ENCODE data around the gene ARG2. TPM values are rescaled to one million over a fixed set of nuclear protein-coding genes. Genes with fewer than 3 reads are reported as not detected.

ARG2 gene
- polyA plus RNA-seq, 1 donor from 2014 or later: 204 TPM

- H3F3A ChIP-seq (ENCODE audit: insufficient read depth, low read length, poor library complexity, severe bottlenecking): no peaks in the 10 kb centered on the region
- no peak for TF ChIP-seq CTCF (IDR thresholded peaks at IDR 0.05; ENCODE audit: poor library complexity, severe bottlenecking)
- TF ChIP-seq EZH2 (IDR thresholded peaks at IDR 0.05; ENCODE audit: borderline replicate concordance, insufficient read depth, low read length, poor library complexity, severe bottlenecking): no peak
Observed at GRCh38 chr14:67602076-67602475, 17.6 kb upstream of the ARG2 start.

GRCh38 chr14:67602995-67603545 lies 16.6 kb upstream of the ARG2 start:
- no peaks in the 10 kb centered on the region for H3K36me3 ChIP-seq (ENCODE audit: insufficient read depth, low read length)
- no peaks in the 10 kb centered on the region for H4K20me1 ChIP-seq (ENCODE audit: insufficient read depth)
- H3K27me3 ChIP-seq (ENCODE audit: insufficient read depth, low read depth, low read length): no peaks in the 10 kb centered on the region
- H3K9me3 ChIP-seq (ENCODE audit: low read length): no peaks in the 10 kb centered on the region
- no peaks in the 10 kb centered on the region for H3K79me2 ChIP-seq (replicated peaks; ENCODE audit: insufficient read depth, low read length)
- H3K9me2 ChIP-seq (ENCODE audit: insufficient read depth, low read length): no peaks in the 10 kb centered on the region
- H3K9ac ChIP-seq (ENCODE audit: low read length): no peak overlapping the region
- H3K27ac ChIP-seq (ENCODE audit: low read length): no peak overlapping the region
- H3K4me3 ChIP-seq (ENCODE audit: low read length): no peak overlapping the region
- TF ChIP-seq MXI1 (conservative IDR thresholded peaks at IDR 0.05; ENCODE audit: poor library complexity, severe bottlenecking) (no peak), EZH2 (IDR thresholded peaks at IDR 0.05; ENCODE audit: borderline replicate concordance, insufficient read depth, low read length, poor library complexity, severe bottlenecking) (no peak), RAD21 (conservative IDR thresholded peaks at IDR 0.05) (no peak), EP300 (conservative IDR thresholded peaks at IDR 0.05; ENCODE audit: poor library complexity, severe bottlenecking) (no peak), SMC3 (conservative IDR thresholded peaks at IDR 0.05; ENCODE audit: poor library complexity) (no peak), TAF1 (IDR thresholded peaks at IDR 0.05; ENCODE audit: low read depth) (no peak), POLR2AphosphoS5 (IDR thresholded peaks at IDR 0.05) (no peak), CTCF (IDR thresholded peaks at IDR 0.05; ENCODE audit: poor library complexity, severe bottlenecking) (no peak)
- TF ChIP-seq, protein P1, sequence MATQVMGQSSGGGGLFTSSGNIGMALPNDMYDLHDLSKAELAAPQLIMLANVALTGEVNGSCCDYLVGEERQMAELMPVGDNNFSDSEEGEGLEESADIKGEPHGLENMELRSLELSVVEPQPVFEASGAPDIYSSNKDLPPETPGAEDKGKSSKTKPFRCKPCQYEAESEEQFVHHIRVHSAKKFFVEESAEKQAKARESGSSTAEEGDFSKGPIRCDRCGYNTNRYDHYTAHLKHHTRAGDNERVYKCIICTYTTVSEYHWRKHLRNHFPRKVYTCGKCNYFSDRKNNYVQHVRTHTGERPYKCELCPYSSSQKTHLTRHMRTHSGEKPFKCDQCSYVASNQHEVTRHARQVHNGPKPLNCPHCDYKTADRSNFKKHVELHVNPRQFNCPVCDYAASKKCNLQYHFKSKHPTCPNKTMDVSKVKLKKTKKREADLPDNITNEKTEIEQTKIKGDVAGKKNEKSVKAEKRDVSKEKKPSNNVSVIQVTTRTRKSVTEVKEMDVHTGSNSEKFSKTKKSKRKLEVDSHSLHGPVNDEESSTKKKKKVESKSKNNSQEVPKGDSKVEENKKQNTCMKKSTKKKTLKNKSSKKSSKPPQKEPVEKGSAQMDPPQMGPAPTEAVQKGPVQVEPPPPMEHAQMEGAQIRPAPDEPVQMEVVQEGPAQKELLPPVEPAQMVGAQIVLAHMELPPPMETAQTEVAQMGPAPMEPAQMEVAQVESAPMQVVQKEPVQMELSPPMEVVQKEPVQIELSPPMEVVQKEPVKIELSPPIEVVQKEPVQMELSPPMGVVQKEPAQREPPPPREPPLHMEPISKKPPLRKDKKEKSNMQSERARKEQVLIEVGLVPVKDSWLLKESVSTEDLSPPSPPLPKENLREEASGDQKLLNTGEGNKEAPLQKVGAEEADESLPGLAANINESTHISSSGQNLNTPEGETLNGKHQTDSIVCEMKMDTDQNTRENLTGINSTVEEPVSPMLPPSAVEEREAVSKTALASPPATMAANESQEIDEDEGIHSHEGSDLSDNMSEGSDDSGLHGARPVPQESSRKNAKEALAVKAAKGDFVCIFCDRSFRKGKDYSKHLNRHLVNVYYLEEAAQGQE (IDR thresholded peaks at IDR 0.05; ENCODE audit: borderline replicate concordance): no peak
- H2AFZ ChIP-seq (ENCODE audit: low read depth, low read length): no peak overlapping the region
- H3K4me2 ChIP-seq (ENCODE audit: low read length): no peak overlapping the region
- H3F3A ChIP-seq (ENCODE audit: insufficient read depth, low read length, poor library complexity, severe bottlenecking): no peaks in the 10 kb centered on the region

More at GRCh38 chr14:67602076-67602475, 17.6 kb upstream of the ARG2 start:
- no peaks in the 10 kb centered on the region for H4K20me1 ChIP-seq (ENCODE audit: insufficient read depth)
- no peaks in the 10 kb centered on the region for H3K36me3 ChIP-seq (ENCODE audit: insufficient read depth, low read length)
- H3K9me3 ChIP-seq (ENCODE audit: low read length): no peaks in the 10 kb centered on the region
- H3K4me3 ChIP-seq (ENCODE audit: low read length): no peak overlapping the region
- H3K9me2 ChIP-seq (ENCODE audit: insufficient read depth, low read length): no peaks in the 10 kb centered on the region
- no peak overlapping the region for H3K9ac ChIP-seq (ENCODE audit: low read length)
- no peaks in the 10 kb centered on the region for H3K27me3 ChIP-seq (ENCODE audit: insufficient read depth, low read depth, low read length)
- H2AFZ ChIP-seq (ENCODE audit: low read depth, low read length): no peak overlapping the region
- H3K79me2 ChIP-seq (replicated peaks; ENCODE audit: insufficient read depth, low read length): no peaks in the 10 kb centered on the region
- H3K27ac ChIP-seq (ENCODE audit: low read length): no peak overlapping the region
- H3K4me2 ChIP-seq (ENCODE audit: low read length): no peak overlapping the region

Measured in neural cell (in vitro differentiated cells).